Stimulated activated naive CD8-positive, alpha-beta T cell treated with anti-CD3 and anti-CD28 coated beads, Interleukin-15, Interleukin-2, amounts not matched to agents 100 ng/mL and 50 ng/mL, for 24 hours (primary cell): ENCODE data around the gene NXT1.

Experiments used
- H3K27ac Mint-ChIP-seq: one replicate; pipeline ENCODE4 v1.8.0; 2021; ENCODE audit warnings: mild to moderate bottlenecking, mixed read lengths
- H3K27me3 Mint-ChIP-seq: one replicate; pipeline ENCODE4 v1.8.0; 2021; ENCODE audit warnings: mixed read lengths
- H3K36me3 Mint-ChIP-seq: one replicate; pipeline ENCODE4 v1.8.0; 2021; ENCODE audit warnings: low read depth, mixed read lengths
- H3K4me1 Mint-ChIP-seq: one replicate; pipeline ENCODE4 v1.8.0; 2021; ENCODE audit warnings: low read depth, mixed read lengths
- H3K4me3 Mint-ChIP-seq: one replicate; pipeline ENCODE4 v1.8.0; 2021; ENCODE audit warnings: mild to moderate bottlenecking, mixed read lengths
- H3K9me3 Mint-ChIP-seq: one replicate; pipeline ENCODE4 v1.8.0; 2021; ENCODE audit warnings: mixed read lengths

Gene NXT1

DNA sequence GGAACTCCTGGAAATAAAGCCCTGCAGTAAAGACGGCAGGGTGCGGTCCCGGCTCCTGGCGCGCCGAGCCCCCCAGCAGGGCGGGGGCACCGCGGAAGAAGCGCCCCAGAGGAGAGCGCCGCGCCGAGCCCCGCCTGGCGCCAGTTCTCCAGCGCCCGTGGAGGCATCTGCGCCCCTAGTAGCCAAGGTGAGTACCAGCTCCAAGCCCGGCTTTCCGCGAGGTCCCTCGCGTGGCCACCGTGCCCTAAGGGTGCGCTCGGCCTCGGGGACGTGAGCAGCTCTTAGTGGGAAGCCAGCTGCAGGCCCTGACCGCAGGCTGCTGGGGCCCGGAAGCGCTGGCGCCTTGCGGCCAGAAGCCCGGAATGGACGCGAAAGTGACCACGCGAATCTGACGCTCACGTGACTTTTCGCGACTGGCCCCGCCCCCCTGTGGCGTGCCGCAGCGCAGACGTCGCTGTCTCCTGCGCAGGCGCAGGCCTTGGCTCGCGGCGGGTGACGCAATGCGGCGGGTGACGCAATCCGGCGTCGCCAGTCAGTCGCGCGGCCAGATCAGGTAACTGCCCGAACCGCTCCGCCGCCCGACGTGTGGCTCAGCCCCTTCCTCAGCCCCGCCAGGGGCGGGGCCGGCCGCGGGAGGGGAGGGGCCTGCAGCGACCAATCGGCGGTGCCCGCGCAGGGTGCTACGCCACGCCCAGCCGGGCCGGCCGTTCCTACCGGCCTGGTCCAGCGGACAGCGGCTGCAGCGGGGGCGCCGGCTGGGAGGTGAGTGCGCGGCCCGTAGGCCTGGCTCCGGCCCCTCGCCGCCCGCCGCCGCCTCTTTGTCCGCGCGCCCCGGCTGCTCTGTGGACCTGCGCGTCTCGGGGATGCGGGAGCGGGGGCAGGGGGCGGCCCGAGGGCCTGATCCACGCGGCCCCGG is 11.1 kb downstream of the NXT1 start, which contains the start of gene GZF1:
TSS of gene GZF1 (plus strand) at position 707 of the 916 bp plus-strand sequence. CDS start 2,202 bp downstream, outside the sequence.
- Mint-ChIP-seq H3K9me3 (no peaks in the 10 kb centered on the region), H3K4me3 (peak within 1 kb of the TSS; percentile 88), H3K27ac (peak within 1 kb of the TSS; percentile 94), H3K27me3 (no peaks in the 10 kb centered on the region), H3K4me1 (peaks cover 71% of the 10 kb centered on the region), H3K36me3 (peaks cover 24% of the 10 kb centered on the region)

DNA sequence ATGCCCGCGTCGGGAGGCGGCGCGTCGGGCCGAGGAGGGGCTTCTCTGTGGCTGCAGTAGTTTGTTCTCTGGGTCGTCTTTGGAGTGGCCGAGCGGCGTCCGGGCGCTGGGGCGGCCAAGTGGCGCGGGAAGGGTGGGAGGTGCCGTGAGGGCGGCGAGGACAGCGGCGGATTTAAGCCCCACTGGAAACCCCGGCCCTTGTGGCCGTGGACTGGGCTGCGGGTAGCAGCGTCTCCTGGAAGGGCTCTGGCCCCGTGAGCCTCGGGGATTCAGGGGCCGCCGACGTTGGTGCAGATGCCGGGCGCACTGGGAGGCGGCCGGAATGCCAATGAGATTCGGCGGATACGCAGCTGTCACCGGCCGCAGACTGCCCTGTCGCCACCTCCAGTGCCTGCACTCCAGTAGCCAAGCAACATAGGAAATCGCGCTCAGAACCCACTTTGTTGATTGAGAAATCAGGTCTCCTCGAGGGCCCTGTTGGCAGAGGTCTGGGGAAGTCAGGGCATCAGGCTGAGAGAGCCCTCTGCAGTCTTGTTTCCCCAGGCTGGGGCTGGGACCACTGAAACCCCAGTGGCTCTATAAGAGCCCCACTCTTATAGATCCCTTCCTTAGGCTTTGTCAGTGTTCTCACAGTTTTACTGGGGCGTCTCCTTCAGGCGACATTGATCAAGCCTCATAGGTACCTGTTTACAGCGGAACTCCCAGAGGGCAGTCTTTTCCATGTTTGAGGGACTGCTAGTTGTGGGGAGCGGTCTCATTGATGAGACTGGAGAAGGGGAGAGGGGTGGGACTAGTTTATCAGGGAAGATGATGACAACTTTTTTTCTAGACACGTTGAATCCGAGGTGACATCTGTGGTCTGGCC is 12.0 kb downstream of the NXT1 start:
- H3K4me1 Mint-ChIP-seq = peaks cover 73% of the 10 kb centered on the region
- H3K27me3 Mint-ChIP-seq = no peaks in the 10 kb centered on the region
- H3K4me3 Mint-ChIP-seq = peak overlapping the region; percentile 88
- peaks cover 28% of the 10 kb centered on the region for H3K36me3 Mint-ChIP-seq
- peak overlapping the region; percentile 89 for H3K27ac Mint-ChIP-seq
- H3K9me3 Mint-ChIP-seq = no peaks in the 10 kb centered on the region

DNA sequence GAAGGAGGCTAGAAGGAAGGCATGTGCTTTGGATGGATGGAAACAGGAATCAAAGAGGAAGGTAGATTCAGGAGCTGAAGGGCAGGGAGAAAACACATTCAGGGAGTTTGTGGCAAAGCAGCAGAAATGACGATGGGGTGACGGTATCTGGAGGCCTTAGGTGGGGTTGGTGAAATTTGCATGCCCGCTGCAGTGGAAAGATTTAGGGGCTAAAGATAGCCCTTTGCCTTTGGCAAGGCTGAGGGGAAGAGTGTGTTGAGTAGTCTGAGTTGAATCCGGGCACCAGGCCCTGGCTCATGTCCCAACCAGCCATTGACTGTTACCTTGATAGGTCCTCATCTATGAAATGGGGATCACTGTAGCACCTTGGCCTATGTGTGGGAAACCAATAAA is 12.7 kb downstream of the NXT1 start:
- Mint-ChIP-seq H3K9me3 (no peaks in the 10 kb centered on the region), H3K27ac (peak overlapping the region; percentile 89), H3K27me3 (no peaks in the 10 kb centered on the region), H3K4me1 (peaks cover 75% of the 10 kb centered on the region), H3K4me3 (peak overlapping the region; percentile 88), H3K36me3 (peaks cover 32% of the 10 kb centered on the region)

DNA sequence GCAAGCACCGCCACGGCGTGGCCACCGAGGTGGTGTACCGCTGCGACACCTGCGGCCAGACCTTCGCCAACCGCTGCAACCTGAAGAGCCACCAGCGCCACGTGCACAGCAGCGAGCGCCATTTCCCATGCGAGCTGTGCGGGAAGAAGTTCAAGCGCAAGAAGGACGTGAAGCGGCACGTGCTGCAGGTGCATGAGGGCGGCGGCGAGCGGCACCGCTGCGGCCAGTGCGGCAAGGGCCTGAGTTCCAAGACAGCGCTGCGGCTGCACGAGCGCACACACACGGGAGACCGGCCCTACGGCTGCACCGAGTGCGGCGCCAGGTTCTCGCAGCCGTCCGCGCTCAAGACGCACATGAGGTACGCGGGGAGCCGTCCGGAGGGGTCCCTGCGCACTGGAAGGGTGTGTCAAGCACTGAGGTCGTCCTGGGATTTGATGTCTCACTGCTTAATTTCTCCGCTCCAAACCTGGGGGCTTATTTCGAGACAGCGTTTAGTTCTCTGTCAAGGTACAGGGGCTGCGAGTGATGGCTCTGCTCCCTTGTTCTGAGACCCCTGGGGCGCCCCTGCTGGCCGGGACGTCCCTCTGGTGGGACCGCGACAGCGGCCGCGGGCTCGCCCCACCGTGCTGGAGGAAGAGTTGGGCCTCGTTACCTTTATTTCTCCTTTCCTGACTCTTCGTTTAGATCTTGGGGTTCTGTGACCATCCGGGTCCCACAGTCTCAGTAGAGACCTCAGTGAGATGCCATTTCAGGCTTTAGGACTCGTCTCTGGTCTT is 15.0 kb downstream of the NXT1 start:
- Mint-ChIP-seq H3K4me1 (peaks cover 62% of the 10 kb centered on the region), H3K27ac (peak overlapping the region; percentile 73), H3K27me3 (no peaks in the 10 kb centered on the region), H3K36me3 (peaks cover 52% of the 10 kb centered on the region), H3K4me3 (peak overlapping the region; percentile 64), H3K9me3 (no peaks in the 10 kb centered on the region)

DNA sequence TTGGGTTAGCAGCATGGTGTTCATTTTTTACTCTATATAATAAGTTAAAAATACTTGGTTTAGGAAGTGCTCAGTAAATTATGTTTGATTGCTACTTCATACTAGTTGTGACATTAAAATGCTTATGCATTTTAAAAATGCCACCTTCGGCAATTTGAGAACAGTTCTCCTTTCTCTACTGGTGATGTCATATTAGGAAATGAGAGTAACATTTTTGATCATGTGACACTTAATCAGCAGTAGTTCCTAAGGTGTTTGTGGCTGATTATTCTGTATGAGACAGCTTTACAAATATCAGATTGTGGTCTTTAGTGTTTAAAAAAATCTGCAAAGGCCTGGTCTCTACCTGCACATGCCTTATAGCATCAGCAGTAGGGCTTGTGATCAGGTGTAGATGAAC is 15.8 kb downstream of the NXT1 start:
- Mint-ChIP-seq H3K4me1 (peaks cover 55% of the 10 kb centered on the region), H3K9me3 (no peaks in the 10 kb centered on the region), H3K4me3 (peak overlapping the region; percentile 64), H3K27ac (peak overlapping the region; percentile 73), H3K36me3 (peaks cover 60% of the 10 kb centered on the region), H3K27me3 (no peaks in the 10 kb centered on the region)

DNA sequence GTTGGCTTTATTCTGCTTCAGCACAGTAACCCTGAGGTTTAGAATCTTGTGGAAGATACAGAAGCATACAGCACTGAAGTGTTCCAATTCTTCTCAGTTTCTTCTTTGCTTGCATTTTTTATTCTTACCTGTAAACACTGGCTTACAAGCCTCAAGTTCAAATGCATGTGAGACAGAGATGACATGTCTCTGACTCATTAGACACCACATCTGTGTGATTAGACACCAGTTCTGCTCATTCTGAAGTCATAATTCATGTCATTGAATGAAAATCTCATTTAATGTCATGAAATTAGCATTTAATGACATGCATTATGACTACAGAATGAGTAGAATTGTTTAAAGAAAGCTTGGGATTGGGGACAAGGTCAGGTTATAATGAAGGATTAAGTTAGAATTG is 17.2 kb downstream of the NXT1 start:
- H3K9me3 Mint-ChIP-seq = no peaks in the 10 kb centered on the region
- H3K27me3 Mint-ChIP-seq = no peaks in the 10 kb centered on the region
- peaks cover 53% of the 10 kb centered on the region for H3K4me1 Mint-ChIP-seq
- peaks cover 70% of the 10 kb centered on the region for H3K36me3 Mint-ChIP-seq
- peak overlapping the region; percentile 2 for H3K4me3 Mint-ChIP-seq
- H3K27ac Mint-ChIP-seq = no peak overlapping the region

DNA sequence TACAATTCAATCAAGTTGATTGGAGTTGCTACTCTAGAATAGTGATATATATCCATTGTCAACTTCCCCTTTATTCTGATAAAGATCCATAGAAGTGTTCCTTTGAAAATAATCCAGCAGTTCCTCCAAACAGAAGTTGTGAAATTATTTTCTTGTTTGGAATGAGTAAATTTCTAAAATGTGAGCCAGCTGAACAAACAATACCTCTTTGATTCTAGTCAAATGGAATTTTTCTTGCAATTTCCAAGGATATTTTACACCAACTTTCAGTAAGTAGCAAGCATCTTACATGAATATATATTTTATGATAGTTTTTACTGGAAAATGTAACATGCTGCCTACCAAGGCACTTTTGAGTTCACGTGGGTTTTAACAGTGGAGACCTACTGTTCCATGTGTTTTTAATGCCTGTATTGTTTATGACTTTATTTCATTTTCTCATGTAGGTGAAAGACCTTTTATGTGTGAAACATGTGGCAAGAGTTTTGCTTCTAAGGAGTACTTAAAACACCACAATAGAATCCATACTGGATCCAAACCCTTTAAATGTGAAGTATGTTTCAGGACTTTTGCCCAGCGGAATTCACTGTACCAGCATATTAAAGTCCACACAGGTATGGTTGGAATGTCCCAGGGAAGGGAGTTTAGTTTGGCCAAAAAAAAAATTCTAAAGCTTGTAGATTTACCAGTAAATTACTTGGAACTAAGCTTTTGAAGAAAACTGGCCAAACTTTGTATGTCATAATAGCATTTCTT is 17.9 kb downstream of the NXT1 start:
- Mint-ChIP-seq H3K4me1 (peaks cover 45% of the 10 kb centered on the region), H3K9me3 (no peaks in the 10 kb centered on the region), H3K36me3 (peaks cover 71% of the 10 kb centered on the region), H3K27me3 (no peaks in the 10 kb centered on the region), H3K4me3 (no peak overlapping the region), H3K27ac (peak overlapping the region; percentile 26)

DNA sequence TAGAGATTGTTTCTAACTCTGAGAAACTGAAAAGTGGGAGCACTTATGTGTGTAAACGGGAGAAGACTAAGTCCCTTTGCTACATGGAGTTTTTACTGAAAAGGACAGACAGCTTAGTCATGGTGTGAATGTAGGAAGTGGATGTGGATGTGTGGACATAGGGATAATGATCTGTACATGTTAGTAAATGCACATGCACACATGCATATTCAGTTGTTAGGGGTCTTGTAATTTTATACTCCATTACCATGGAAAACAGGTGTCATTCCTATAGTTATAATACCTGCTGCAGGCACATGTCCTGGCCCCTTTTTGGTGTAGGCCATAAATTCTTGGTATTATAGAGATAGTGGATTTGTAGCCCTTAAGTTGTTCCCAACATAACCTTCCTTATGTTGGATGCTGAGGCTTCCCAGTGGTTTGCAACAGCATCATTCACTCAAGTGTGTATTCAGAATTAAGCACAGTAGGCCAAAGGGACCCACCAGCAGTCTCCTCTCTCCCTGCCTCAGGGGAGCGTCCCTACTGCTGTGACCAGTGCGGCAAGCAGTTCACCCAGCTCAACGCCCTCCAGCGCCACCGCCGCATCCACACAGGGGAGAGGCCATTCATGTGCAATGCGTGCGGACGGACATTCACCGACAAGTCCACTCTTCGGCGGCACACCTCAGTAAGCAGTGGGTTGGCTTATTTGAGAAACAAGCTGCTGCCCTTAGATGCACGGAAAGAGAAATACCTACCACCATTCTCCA is 18.7 kb downstream of the NXT1 start:
- no peak overlapping the region for H3K4me3 Mint-ChIP-seq
- peak overlapping the region; percentile 41 for H3K27ac Mint-ChIP-seq
- H3K36me3 Mint-ChIP-seq = peaks cover 75% of the 10 kb centered on the region
- no peaks in the 10 kb centered on the region for H3K27me3 Mint-ChIP-seq
- H3K4me1 Mint-ChIP-seq = peaks cover 38% of the 10 kb centered on the region
- H3K9me3 Mint-ChIP-seq = no peaks in the 10 kb centered on the region

DNA sequence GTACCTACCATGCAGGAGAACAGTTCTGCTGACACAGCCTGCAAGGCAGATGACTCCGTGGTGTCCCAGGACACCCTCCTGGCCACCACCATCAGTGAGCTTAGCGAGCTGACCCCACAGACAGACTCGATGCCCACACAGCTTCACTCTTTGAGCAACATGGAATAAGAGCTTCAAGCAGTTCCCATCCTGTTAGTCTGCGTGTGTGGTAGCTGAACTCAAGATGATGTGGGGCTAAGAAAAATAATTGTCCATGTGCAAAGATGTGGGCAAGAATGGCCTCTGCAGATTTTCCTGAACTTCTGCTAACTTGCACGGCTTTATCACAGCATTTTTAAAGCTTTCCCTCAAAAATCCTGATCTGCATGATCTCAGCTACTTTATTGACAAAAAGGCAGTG is 19.7 kb downstream of the NXT1 start:
- no peaks in the 10 kb centered on the region for H3K9me3 Mint-ChIP-seq
- H3K36me3 Mint-ChIP-seq = peaks cover 72% of the 10 kb centered on the region
- H3K27me3 Mint-ChIP-seq = no peaks in the 10 kb centered on the region
- H3K4me1 Mint-ChIP-seq = peaks cover 28% of the 10 kb centered on the region
- H3K27ac Mint-ChIP-seq = peak overlapping the region; percentile 41
- no peak overlapping the region for H3K4me3 Mint-ChIP-seq

DNA sequence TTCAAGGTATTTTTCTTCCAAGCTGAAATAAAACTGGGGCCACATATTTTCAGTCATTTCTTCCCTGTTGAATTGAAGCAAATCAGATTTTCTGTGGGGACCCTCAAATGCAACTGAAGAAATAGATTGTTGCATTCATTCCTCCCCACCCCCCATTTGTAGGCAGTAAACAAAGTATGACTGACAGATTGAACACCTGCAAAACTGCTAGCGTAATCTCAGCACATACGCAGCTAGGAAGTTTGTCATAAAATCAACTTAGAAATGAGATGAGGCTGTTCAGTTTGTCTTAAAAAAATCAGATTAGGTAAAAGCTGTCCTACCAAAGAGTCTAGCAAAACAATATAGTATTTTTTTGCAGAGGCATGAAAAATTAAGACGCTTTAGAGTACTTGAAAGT is 20.3 kb downstream of the NXT1 start:
- Mint-ChIP-seq H3K4me3 (no peak overlapping the region), H3K27ac (peak overlapping the region; percentile 26), H3K9me3 (no peaks in the 10 kb centered on the region), H3K27me3 (no peaks in the 10 kb centered on the region), H3K4me1 (peaks cover 25% of the 10 kb centered on the region), H3K36me3 (peaks cover 75% of the 10 kb centered on the region)

DNA sequence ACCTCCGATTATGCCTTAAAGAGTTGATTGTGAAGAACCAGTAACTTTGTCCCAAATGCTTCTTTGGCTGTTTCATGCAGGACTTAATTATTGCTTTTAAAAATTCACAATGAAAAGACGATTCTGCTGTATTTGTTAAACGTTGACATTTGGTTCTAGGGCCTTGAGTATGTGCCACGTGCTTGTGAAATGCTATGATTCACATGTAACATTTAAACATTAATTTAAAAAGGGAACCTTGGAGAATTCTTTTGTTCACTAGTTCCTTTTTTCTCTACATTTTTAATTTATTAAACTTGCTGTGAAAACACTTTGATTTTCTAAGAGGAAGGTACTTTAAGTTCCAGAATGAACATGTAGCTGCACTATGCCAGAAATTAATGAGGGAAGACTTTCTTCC is 20.9 kb downstream of the NXT1 start:
- Mint-ChIP-seq H3K9me3 (no peaks in the 10 kb centered on the region), H3K27me3 (no peaks in the 10 kb centered on the region), H3K4me3 (no peak overlapping the region), H3K4me1 (peaks cover 19% of the 10 kb centered on the region), H3K36me3 (peaks cover 75% of the 10 kb centered on the region), H3K27ac (no peak overlapping the region)

DNA sequence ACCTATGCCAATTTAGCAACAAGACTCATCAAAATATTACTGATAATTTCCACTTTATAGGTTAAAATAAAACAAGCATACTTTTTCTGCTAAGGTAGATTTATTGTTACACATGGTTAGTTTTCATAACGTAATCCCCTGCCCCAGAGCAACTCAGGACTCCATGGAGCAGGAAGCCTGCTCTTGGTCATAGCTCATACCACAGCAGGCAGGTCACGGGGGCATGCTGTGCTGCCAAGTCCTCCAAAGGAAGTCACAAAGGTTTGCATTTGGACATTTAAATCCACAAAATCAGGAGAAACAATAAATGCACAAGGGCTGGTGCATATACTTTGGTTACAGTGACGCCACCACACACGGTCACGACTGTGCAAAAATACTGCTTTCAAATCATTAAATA is 23.9 kb downstream of the NXT1 start:
- peaks cover 76% of the 10 kb centered on the region for H3K36me3 Mint-ChIP-seq
- no peaks in the 10 kb centered on the region for H3K9me3 Mint-ChIP-seq
- no peak overlapping the region for H3K27ac Mint-ChIP-seq
- no peaks in the 10 kb centered on the region for H3K27me3 Mint-ChIP-seq
- no peak overlapping the region for H3K4me3 Mint-ChIP-seq
- no peaks in the 10 kb centered on the region for H3K4me1 Mint-ChIP-seq

DNA sequence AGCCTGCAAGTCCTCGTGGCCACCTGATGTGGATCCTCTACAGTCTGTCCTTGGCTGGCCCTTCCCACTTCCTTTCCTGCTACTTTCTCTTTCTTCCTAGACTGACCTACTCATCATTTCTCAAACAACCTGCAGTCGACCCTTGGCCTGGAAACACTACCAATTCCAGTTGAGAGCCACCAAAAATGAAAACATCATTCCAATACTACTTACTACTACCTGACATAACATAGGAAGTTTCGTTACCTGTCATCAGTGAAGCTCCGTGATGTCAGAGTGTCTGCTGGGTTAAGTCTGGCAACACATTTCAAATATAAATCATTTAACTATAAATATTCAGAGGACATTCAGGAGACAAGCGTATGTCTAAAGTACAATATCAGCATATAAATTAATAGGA is 25.2 kb downstream of the NXT1 start:
- Mint-ChIP-seq H3K9me3 (no peaks in the 10 kb centered on the region), H3K4me3 (no peak overlapping the region), H3K4me1 (no peaks in the 10 kb centered on the region), H3K27me3 (no peaks in the 10 kb centered on the region), H3K27ac (peak overlapping the region; percentile 32), H3K36me3 (peaks cover 74% of the 10 kb centered on the region)
